ENCODE data around the gene EFNA1.

EFNA1 gene

DNA sequence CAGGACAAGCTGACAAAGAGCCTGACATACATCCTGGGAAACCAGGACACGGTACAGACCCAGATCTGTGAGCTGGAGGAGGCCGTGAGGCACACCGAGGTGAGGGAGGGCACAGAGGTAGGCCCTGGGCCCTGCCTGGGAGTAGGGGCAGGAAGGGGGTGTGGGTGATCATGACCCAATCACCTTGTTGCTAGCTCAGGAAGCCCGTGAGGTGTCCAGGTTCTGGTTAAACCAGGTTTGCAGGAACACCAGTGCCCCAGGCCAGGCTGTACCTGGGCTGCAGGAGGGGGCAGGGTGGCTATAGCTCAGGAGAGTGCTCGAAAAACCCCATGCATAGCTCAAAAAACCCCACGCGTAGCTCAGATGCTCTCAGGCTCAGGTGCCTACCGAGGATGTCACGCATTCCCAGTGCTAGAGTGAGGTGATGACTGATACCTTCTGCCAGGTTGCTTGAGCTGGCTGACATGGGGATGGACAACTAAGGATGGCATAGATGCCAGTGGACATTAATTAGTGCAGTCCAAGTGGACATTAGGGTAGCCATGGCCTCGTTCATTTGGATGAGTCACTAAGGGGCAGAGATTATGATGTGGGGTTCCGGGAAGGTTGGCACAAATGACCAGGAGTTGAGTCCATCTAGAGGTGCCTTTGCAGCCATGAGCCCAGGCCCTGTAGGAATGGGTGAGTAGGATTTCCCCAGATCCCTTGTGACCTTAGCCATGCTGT lies 49.7 kb downstream of the EFNA1 start:
- no peak for DNase-seq

DNA sequence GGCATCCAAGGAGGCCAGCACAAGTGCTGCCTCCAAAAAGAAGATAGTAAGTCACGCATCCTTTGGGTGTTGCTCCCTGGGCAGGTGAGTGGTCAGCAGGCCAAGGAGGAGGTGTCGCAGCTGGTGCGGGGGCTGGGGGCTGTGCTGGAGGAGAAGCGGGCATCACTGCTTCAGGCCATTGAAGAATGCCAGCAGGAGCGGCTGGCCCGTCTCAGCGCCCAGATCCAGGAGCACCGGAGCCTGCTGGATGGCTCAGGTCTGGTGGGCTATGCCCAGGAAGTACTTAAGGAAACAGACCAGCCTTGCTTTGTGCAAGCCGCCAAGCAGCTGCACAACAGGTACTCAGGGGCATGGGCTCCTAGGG lies 50.2 kb downstream of the EFNA1 start:
- no peak for DNase-seq

DNA sequence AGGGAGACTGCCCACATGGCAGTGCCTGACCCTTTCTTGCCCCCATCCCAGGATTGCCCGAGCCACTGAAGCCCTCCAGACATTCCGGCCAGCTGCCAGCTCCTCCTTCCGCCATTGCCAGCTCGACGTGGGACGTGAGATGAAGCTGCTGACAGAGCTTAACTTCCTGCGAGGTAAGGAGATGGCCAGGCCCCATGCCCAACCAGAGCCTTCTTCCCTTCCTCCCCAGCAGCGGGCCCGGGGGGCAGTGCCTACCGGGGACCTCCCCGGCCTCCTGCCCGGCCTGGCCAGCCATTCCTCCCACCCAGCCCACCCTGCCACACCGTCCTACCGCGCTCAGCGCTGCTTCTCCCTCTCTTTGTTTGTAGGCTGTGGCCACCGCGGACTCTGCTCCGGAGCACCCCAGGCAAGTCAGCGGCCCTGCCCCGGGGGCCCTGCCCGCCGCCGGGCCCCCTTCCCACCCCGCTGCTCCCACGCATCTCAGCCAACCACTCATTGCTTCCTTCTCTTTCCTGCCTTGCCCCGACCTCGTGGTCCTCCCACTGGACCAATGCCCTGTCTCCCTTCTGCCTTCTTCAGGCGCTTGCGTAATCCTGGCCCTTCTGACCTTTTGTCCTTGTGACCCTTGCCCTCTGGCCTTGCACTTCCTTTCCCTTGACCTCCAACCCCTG lies 50.9 kb downstream of the EFNA1 start:
- DNase-seq: no peak

DNA sequence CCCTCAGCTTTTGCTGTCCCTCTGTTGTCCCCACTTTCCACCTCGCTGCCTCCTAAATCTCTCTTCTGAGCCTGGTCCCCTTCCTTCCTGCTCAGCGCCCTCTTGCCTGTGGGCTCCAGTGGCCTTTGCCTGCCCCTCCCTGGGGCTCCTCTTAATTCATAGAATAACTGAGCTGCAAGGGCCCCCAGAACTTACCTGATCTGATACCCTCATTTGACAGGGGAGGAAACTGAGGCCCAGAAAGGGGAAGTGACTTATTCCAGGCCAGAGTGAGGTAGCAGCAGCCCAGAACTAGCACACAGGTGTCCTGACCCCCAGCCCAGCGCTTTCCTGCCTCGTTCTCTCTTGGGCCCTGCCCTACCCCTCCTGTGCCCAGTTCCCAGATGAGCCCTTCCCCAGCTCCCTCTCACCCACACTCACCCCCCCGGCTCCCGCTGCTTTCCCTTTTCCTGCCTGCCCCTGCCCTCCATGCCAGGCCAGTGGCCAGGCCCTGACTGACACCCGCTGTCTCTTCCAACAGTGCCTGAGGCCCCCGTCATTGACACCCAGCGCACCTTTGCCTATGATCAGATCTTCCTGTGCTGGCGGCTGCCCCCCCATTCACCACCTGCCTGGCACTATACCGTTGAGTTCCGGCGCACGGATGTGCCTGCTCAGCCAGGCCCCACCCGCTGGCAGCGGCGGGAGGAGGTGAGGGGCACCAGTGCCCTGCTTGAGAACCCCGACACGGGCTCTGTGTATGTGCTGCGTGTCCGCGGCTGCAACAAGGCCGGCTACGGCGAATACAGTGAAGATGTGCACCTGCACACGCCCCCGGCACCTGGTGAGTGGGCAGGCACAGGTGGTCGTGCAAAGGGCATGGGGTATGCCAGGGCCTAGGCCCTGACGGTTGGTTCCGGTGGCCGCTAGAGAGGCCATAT lies 51.7 kb downstream of the EFNA1 start:
- no peak for DNase-seq

DNA sequence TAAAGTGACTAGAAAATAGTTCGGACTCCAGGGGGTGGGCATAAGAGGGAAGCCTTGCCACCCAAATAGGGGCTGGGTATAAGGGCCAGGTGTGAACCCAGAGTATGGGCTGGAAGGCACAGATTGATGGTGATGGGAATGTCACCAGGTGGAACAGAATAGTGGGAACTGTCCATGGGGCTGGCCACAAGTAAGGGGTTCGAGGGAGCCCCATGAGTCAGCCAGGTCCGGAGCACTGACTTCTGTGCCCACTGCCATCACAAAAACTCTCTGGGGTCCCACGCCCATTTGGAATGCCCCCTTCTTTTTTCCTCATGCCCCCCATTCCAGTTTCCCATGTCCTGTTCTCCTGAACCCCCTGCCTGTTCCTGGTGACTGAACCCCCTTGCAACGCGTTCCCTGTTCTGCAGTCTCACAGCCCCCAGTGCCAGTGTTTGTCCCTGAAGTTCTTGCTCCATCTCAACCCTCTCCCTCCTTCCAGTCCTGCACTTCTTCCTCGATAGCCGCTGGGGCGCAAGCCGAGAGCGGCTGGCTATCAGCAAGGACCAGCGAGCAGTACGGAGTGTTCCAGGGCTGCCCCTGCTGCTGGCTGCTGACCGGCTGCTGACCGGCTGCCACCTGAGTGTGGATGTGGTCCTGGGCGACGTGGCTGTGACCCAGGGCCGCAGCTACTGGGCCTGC lies 53.8 kb downstream of the EFNA1 start:
- DNase-seq: no peak

DNA sequence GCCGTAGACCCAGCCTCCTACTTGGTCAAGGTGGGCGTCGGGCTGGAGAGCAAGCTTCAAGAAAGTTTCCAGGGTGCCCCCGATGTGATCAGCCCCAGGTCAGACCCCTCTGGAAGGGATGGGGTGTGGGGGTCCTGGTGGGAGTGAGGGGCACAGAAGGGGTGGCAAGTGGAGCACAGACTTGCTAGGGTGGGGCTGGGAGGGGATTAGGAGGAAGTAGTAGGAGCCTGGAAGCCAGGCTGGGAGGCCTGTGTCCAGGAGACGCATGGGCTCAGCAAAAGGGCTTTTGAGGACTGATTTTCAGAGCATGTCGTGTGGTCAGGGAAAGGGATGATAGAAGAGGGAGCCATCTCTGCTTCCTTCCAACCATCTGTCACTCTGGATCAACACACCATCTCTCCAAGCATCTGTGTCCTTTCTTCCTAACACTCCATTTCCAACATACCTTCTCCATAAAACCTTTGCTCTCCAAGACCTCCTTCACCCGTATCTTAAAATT lies 54.4 kb downstream of the EFNA1 start:
- no peak for DNase-seq

DNA sequence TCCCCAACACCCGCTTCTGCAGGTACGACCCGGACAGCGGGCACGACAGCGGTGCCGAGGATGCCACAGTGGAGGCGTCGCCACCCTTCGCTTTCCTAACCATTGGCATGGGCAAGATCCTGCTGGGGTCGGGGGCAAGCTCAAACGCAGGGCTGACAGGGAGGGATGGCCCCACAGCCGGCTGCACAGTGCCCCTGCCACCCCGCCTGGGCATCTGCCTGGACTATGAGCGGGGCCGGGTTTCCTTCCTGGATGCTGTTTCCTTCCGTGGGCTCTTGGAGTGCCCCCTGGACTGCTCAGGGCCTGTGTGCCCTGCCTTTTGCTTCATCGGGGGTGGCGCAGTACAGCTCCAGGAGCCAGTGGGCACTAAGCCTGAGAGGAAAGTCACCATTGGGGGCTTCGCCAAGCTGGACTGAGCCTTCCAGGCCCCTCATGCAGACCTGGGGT lies 56.1 kb downstream of the EFNA1 start:
- DNase-seq: no peak

DNA sequence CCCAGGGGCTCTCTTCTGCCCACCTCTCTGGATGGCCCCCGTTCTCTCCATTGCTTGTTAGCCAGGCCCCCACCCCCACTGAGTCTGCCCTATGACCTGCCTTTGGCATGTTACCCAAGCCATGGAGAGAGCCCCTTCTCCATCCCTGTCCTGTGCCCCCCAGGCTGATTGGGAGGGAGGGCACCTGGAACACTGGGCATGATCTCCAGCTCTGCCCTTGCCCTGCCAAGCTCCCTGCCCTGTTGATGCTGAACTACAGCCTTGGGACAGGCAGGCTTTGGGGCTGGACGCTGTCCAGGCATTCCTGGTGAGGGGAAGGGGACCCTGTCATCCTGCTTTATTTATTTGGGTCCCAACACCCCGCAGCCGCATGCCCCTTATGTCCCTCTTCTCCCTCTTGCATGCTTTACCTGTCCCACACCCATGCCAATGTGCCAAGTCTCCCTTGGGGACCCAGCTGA lies 56.7 kb downstream of the EFNA1 start:
- no peak for DNase-seq

Measured in NCI-H748 treated with DMSO at 0.1 percent for 48 hours (cell line).